Natural killer cell (primary cell): ENCODE results near the gene ZNF430. TPM values are rescaled to one million over a fixed set of nuclear protein-coding genes. Genes with fewer than 3 reads are reported as not detected.
A peak's percentile ranks its signal among the peaks of the same experiment; 100 is the strongest.

Experiments used
- ATAC-seq, 3 donors: fragments of 150-1000 bp in 2 of 3; fragments of 200-7000 bp in 1 of 3; cut with Tn5 transposase; 1 replicate in 1 of 3; 2 replicates in 2 of 3; pipeline ENCODE4 v1.10.0; 2021; ENCODE audit warnings: mild to moderate bottlenecking in 2 of 3, moderate library complexity in 2 of 3
- DNase-seq, 2 donors: peaks; one replicate each; pipeline versions ENCODE4 v3.0.0 to v3.0.0-alpha.2; 2013 to 2021; ENCODE audit warnings: mixed read lengths in 1 of 2
- H3K27ac ChIP-seq: one replicate; pipeline ENCODE4 v1.5.1; 2013; ENCODE audit warnings: mild to moderate bottlenecking, low read length
- H3K27me3 ChIP-seq: one replicate; pipeline ENCODE4 v1.6.1; 2013; ENCODE audit warnings: low read length; ENCODE audit not compliant: control insufficient read depth, insufficient read depth
- H3K36me3 ChIP-seq: one replicate; pipeline ENCODE4 v1.6.1; 2013; ENCODE audit warnings: low read length; ENCODE audit not compliant: control insufficient read depth, insufficient read depth
- H3K4me1 ChIP-seq: one replicate; pipeline ENCODE4 v1.6.1; 2013; ENCODE audit warnings: low read length; ENCODE audit not compliant: control insufficient read depth, insufficient read depth
- H3K4me3 ChIP-seq: one replicate; pipeline ENCODE4 v1.5.1; 2013; ENCODE audit warnings: low read length
- H3K9me3 ChIP-seq: one replicate; pipeline ENCODE4 v1.6.1; 2013; ENCODE audit warnings: low read length; ENCODE audit not compliant: control insufficient read depth, insufficient read depth
- H3K27ac Mint-ChIP-seq, 2 donors: one replicate each; pipeline ENCODE4 v1.8.0; 2022; ENCODE audit warnings: mild to moderate bottlenecking in 2 of 2, mixed read lengths in 2 of 2, moderate library complexity in 1 of 2
- H3K27me3 Mint-ChIP-seq, 2 donors: one replicate each; pipeline ENCODE4 v1.8.0; 2022; ENCODE audit warnings: low read depth in 2 of 2, mixed read lengths in 2 of 2
- H3K36me3 Mint-ChIP-seq: one replicate; pipeline ENCODE4 v1.8.0; 2022; ENCODE audit warnings: mixed read lengths
- H3K4me1 Mint-ChIP-seq, 2 donors: one replicate each; pipeline ENCODE4 v1.8.0; 2022; ENCODE audit warnings: mixed read lengths in 2 of 2
- H3K4me3 Mint-ChIP-seq: one replicate; pipeline ENCODE4 v1.8.0; 2022; ENCODE audit warnings: mild to moderate bottlenecking, moderate library complexity, mixed read lengths
- H3K9me3 Mint-ChIP-seq, 2 donors: one replicate each; pipeline ENCODE4 v1.8.0; 2022; ENCODE audit warnings: mixed read lengths in 2 of 2
- WGBS: methylation state at CpG from one replicate; pipeline ENCODE4 v1.1.7; 2013; ENCODE audit warnings: missing lambda C conversion rate; ENCODE audit not compliant: insufficient coverage; 5-methylcytosine and 5-hydroxymethylcytosine counted together
- intact Hi-C: fragments of 100-400 bp; cut with micrococcal nuclease; formaldehyde crosslinking; loops from one replicate; pipeline ENCODE4 v1.14.2; 2022
- total RNA-seq, 4 donors: library from RNA; stranded (reverse); fragments of 120-200 nt in 1 of 4; gene quantifications; one replicate each; pipeline versions ENCODE4 v1.2.3 to v1.2.4, GENCODE V29; 2013 to 2022
- TF ChIP-seq, protein P1 (sequence below): fragments of 200-600 bp; IDR thresholded peaks from one replicate; pipeline ENCODE4 v1.8.0; 2022; ENCODE audit warnings: antibody characterized with exemption

The ZNF430 gene
- total RNA-seq, 3 donors from 2014 or later (not counting 1 experiment from before 2014, with no cell fraction given): 32.7 to 43.0 (median 33.3) TPM

DNA sequence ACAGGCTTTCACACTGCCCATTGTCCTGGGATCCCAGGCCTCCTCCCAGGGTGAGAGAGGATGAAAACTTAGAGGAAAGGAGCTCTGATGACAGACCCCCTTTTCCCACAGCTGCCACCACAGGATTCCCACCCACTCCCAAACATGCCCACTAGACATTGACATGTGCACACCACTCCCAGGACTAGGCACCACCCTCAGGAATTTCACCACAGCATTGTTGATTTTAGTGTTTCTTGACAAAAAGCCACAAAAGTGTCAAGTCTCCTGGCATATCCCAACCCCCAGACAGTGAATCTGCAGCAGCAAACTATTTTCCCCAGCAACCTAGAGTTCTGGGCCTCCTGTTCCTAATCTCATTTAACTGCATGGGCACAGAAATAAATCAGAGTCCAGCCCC lies 71.7 kb downstream of the ZNF430 start:
- no peaks in the 10 kb centered on the region for H3K27me3 ChIP-seq
- ATAC-seq (no peak), DNase-seq (no peak)
- Mint-ChIP-seq H3K36me3 (no peaks in the 10 kb centered on the region), H3K4me1 (peaks cover 24 to 31% of the 10 kb centered on the region in 2 donors), H3K27me3 (no peaks in the 10 kb centered on the region), H3K27ac (no peak overlapping the region), H3K4me3 (no peak overlapping the region), H3K9me3 (no peaks in the 10 kb centered on the region)
- H3K27ac ChIP-seq: no peak overlapping the region
- intact Hi-C loops: no loop called here
- no peak overlapping the region for H3K4me3 ChIP-seq
- H3K4me1 ChIP-seq: no peaks in the 10 kb centered on the region
- H3K9me3 ChIP-seq: no peaks in the 10 kb centered on the region
- no peaks in the 10 kb centered on the region for H3K36me3 ChIP-seq
- TF ChIP-seq, protein P1, sequence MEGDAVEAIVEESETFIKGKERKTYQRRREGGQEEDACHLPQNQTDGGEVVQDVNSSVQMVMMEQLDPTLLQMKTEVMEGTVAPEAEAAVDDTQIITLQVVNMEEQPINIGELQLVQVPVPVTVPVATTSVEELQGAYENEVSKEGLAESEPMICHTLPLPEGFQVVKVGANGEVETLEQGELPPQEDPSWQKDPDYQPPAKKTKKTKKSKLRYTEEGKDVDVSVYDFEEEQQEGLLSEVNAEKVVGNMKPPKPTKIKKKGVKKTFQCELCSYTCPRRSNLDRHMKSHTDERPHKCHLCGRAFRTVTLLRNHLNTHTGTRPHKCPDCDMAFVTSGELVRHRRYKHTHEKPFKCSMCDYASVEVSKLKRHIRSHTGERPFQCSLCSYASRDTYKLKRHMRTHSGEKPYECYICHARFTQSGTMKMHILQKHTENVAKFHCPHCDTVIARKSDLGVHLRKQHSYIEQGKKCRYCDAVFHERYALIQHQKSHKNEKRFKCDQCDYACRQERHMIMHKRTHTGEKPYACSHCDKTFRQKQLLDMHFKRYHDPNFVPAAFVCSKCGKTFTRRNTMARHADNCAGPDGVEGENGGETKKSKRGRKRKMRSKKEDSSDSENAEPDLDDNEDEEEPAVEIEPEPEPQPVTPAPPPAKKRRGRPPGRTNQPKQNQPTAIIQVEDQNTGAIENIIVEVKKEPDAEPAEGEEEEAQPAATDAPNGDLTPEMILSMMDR: no peak

DNA sequence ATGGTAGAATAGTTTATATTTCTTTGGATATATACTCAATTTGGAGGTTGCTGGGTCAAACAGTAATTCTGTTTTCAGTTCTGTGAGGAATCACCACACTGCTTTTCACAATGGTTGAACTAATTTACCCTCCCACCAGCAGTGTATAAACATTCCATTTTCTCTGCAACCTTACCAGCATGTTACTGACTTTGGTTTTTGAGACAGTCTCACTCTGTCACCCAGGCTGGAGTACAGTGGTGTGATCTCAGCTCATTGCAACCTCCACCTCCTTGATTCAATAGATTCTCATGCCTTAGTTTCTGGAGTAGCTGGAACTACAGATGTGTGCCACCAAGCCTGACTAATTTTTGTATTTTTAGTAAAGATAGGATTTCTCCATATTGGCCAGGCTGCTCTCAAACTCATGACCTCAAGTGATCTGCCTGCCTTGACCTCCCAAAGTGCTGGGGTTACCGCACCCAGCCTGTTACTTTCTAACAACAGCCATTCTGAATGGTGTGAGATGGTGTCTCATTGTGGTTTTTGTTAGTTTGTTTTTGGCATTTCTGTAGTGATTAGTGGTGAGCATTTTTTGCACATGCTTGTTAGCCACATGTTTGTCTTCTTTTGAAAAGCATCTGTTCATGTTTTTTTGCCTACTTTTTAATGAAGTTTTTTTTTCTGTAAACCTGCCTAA lies 74.0 kb downstream of the ZNF430 start:
- peak; percentile 75 to 90 (median 88) for ATAC-seq
- peaks cover 24 to 31% of the 10 kb centered on the region in 2 donors for H3K4me1 Mint-ChIP-seq
- no peaks in the 10 kb centered on the region for H3K4me1 ChIP-seq
- intact Hi-C loops: no loop called here
- H3K9me3 Mint-ChIP-seq: no peaks in the 10 kb centered on the region
- H3K4me3 ChIP-seq: no peak overlapping the region
- no peak overlapping the region for H3K4me3 Mint-ChIP-seq
- peak overlapping the region; percentile 77 to 84 for H3K27ac Mint-ChIP-seq
- H3K27me3 Mint-ChIP-seq: no peaks in the 10 kb centered on the region
- H3K9me3 ChIP-seq: no peaks in the 10 kb centered on the region
- 60% methylated on average over 1 of the region's 1 CpG for WGBS
- no peak for DNase-seq
- H3K27me3 ChIP-seq: no peaks in the 10 kb centered on the region
- no peaks in the 10 kb centered on the region for H3K36me3 Mint-ChIP-seq
- no peaks in the 10 kb centered on the region for H3K36me3 ChIP-seq
- TF ChIP-seq, protein P1: no peak
- H3K27ac ChIP-seq: no peak overlapping the region

DNA sequence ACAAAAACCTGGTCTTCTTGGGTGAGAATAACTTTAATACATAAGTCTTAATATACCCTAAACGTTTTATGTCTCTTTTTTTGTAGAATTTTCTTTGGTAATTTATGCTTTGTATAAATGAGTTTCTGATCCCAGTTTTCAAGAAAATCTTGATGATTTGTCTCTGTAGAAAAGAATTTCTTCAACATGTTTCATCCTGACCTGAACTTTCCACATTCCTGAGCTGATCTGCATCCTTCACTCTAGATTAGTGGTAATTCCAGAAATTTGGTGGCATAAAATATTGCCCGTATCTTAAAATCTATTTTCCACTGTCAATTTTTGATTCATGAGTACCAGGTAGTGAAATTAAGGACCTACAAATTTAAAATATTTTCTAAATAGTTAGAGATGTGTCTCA lies 77.8 kb downstream of the ZNF430 start:
- no peaks in the 10 kb centered on the region for H3K4me1 ChIP-seq
- H3K4me1 Mint-ChIP-seq: peaks cover 22 to 24% of the 10 kb centered on the region in 2 donors
- no peak overlapping the region for H3K27ac ChIP-seq
- H3K9me3 ChIP-seq: no peaks in the 10 kb centered on the region
- ATAC-seq (no peak), DNase-seq (no peak)
- H3K27ac Mint-ChIP-seq: no peak overlapping the region
- H3K4me3 ChIP-seq: no peak overlapping the region
- H3K4me3 Mint-ChIP-seq: no peak overlapping the region
- H3K36me3 ChIP-seq: no peaks in the 10 kb centered on the region
- WGBS: no CpG with 5 or more reads among the region's 2 CpGs
- no peaks in the 10 kb centered on the region for H3K36me3 Mint-ChIP-seq
- intact Hi-C loops: no loop called here
- TF ChIP-seq, protein P1: no peak
- H3K27me3 ChIP-seq: no peaks in the 10 kb centered on the region
- no peaks in the 10 kb centered on the region for H3K9me3 Mint-ChIP-seq
- no peaks in the 10 kb centered on the region for H3K27me3 Mint-ChIP-seq
